ENCODE measurements around the gene ASS1.

DNA sequence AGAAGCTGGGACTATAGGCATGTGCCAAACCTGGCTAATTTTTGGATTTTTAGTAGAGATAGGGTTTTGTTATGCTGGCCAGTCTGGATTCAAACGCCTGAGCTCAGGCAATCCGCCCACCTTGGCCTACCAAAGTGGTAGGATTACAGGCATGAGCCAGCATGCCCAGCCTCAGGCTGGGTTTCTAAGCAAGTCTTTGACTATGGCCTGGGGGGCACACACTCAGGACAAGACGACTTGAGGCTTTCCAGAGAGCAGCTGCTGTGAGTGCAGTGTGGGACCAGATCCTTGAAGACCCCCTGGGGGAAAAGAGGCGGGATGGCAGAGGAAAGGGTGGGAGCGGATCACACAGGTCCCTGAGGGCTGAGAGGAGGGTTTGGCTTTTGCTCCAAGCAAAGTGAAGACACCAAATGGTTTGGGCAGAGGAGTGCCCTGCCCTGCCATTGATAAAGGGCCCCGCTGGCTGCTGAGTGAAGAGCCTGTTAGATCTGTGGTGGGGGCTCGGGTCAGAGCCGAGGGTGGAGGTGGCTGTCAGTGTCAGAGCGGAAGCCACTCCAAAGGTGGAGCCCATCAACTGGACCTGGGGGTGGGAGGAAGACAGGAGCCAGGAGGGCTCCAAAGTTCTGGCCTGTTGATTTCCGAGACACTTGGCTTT, 87.8 kb downstream of the ASS1 start:
- TF ChIP-seq TCF7L2 (IDR thresholded peaks at IDR 0.05; ENCODE audit: low read depth, low read length): no peak
- TF ChIP-seq, protein P1, sequence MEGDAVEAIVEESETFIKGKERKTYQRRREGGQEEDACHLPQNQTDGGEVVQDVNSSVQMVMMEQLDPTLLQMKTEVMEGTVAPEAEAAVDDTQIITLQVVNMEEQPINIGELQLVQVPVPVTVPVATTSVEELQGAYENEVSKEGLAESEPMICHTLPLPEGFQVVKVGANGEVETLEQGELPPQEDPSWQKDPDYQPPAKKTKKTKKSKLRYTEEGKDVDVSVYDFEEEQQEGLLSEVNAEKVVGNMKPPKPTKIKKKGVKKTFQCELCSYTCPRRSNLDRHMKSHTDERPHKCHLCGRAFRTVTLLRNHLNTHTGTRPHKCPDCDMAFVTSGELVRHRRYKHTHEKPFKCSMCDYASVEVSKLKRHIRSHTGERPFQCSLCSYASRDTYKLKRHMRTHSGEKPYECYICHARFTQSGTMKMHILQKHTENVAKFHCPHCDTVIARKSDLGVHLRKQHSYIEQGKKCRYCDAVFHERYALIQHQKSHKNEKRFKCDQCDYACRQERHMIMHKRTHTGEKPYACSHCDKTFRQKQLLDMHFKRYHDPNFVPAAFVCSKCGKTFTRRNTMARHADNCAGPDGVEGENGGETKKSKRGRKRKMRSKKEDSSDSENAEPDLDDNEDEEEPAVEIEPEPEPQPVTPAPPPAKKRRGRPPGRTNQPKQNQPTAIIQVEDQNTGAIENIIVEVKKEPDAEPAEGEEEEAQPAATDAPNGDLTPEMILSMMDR (IDR thresholded peaks at IDR 0.05): no peak
- TF ChIP-seq, protein P2, sequence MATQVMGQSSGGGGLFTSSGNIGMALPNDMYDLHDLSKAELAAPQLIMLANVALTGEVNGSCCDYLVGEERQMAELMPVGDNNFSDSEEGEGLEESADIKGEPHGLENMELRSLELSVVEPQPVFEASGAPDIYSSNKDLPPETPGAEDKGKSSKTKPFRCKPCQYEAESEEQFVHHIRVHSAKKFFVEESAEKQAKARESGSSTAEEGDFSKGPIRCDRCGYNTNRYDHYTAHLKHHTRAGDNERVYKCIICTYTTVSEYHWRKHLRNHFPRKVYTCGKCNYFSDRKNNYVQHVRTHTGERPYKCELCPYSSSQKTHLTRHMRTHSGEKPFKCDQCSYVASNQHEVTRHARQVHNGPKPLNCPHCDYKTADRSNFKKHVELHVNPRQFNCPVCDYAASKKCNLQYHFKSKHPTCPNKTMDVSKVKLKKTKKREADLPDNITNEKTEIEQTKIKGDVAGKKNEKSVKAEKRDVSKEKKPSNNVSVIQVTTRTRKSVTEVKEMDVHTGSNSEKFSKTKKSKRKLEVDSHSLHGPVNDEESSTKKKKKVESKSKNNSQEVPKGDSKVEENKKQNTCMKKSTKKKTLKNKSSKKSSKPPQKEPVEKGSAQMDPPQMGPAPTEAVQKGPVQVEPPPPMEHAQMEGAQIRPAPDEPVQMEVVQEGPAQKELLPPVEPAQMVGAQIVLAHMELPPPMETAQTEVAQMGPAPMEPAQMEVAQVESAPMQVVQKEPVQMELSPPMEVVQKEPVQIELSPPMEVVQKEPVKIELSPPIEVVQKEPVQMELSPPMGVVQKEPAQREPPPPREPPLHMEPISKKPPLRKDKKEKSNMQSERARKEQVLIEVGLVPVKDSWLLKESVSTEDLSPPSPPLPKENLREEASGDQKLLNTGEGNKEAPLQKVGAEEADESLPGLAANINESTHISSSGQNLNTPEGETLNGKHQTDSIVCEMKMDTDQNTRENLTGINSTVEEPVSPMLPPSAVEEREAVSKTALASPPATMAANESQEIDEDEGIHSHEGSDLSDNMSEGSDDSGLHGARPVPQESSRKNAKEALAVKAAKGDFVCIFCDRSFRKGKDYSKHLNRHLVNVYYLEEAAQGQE (IDR thresholded peaks at IDR 0.05; ENCODE audit: insufficient read depth in 1 of 2, low read depth in 2 of 2, low read length in 1 of 2): no peak
- TF ChIP-seq POLR2AphosphoS5 (IDR thresholded peaks at IDR 0.05; ENCODE audit: low read depth, low read length): no peak
